ENCODE results near the gene DUSP7.

The DUSP7 gene

GRCh38 chr3:52021489-52022268 is 34.7 kb downstream of the DUSP7 start:
- no peaks in the 10 kb centered on the region for H3K27me3 ChIP-seq
- peak; percentile 95 for DNase-seq
- no peaks in the 10 kb centered on the region for H3K9me3 ChIP-seq
- H3K4me1 ChIP-seq: peaks cover 19% of the 10 kb centered on the region
- peak overlapping the region; percentile 66 for H3K4me3 ChIP-seq (ENCODE audit: low read depth, low read length)
- TF ChIP-seq CTCF (IDR thresholded peaks at IDR 0.05; ENCODE audit: low read depth, low read length): no peak
- no peaks in the 10 kb centered on the region; the same call in 1 of the 2 replicates for H3K36me3 ChIP-seq

DNA sequence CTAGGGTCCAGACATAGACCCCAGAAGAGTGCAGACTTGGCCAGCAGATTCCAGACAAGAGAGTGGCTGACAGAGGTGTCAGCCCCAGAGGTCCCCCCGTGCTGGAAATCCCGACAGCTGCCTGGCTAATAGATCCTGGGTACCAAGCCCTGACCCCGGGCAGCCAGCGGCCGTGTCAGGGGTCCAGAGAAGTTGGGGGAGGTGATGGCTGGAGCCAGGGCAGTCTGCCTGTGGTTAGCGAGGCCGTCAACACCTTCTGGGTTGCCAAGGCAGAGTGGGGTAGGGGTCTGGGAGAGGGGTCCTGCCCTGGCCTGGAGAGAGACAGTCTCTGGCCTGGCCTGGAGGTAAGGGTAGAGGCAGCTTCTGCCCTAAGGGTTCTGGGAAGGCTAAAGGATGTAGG is 35.6 kb downstream of the DUSP7 start:
- Histone ChIP-seq H3K4me1 (peaks cover 22% of the 10 kb centered on the region), H3K36me3 (no peaks in the 10 kb centered on the region; the same call in 1 of the 2 replicates), H3K4me3 (ENCODE audit: low read depth, low read length) (no peak overlapping the region), H3K27me3 (no peaks in the 10 kb centered on the region), H3K9me3 (no peaks in the 10 kb centered on the region)
- no peak for DNase-seq
- TF ChIP-seq CTCF (IDR thresholded peaks at IDR 0.05; ENCODE audit: low read depth, low read length): no peak

GRCh38 chr3:52019352-52020080 is 36.9 kb downstream of the DUSP7 start:
- peaks cover 34% of the 10 kb centered on the region for H3K4me1 ChIP-seq
- no peaks in the 10 kb centered on the region for H3K36me3 ChIP-seq
- H3K4me3 ChIP-seq (ENCODE audit: low read depth, low read length): no peak overlapping the region
- no peak for DNase-seq
- H3K9me3 ChIP-seq: no peaks in the 10 kb centered on the region
- no peaks in the 10 kb centered on the region for H3K27me3 ChIP-seq
- TF ChIP-seq CTCF (IDR thresholded peaks at IDR 0.05; ENCODE audit: low read depth, low read length): no peak

- Histone ChIP-seq H3K4me1 (peaks cover 36% of the 10 kb centered on the region), H3K36me3 (no peaks in the 10 kb centered on the region), H3K9me3 (no peaks in the 10 kb centered on the region), H3K27me3 (no peaks in the 10 kb centered on the region), H3K4me3 (ENCODE audit: low read depth, low read length) (no peak overlapping the region)
- no peak for TF ChIP-seq CTCF (IDR thresholded peaks at IDR 0.05; ENCODE audit: low read depth, low read length)
- no peak for DNase-seq
Measured at GRCh38 chr3:52018319-52019000, 37.9 kb downstream of the DUSP7 start.

GRCh38 chr3:52017586-52017985 is 38.8 kb downstream of the DUSP7 start:
- Histone ChIP-seq H3K4me3 (ENCODE audit: low read depth, low read length) (no peak overlapping the region), H3K36me3 (no peaks in the 10 kb centered on the region), H3K27me3 (no peaks in the 10 kb centered on the region), H3K4me1 (peaks cover 36% of the 10 kb centered on the region), H3K9me3 (no peaks in the 10 kb centered on the region)
- no peak for TF ChIP-seq CTCF (IDR thresholded peaks at IDR 0.05; ENCODE audit: low read depth, low read length)
- DNase-seq: no peak
